ENCODE data around the gene LAYN. TPM values are rescaled to one million over a fixed set of nuclear protein-coding genes. Genes with fewer than 3 reads are reported as not detected.

Gene LAYN
- total and polyA plus RNA-seq, 9 of the 15 experiments (the other 6 are each of a cell fraction or from before 2014, with no cell fraction given), result not detected

DNA sequence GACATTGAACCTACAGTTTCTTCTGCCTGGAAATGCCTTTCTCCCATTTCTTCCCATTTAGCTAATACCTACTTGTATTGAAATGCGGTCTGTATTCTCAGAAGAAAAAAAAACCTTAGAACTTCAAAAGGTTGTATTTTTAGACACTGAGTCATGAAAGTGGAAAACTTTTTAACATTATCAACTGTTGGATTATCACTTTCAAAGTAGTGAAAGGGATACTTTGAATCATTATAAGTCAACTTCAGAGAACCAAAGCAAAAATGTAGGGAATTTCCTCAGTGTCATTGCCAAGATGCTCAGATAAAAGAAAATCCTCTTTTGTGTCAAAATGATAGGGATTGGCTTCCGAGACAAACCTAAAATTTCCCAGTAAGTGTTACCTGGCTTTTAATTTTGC is 19.4 kb upstream of the LAYN start:
- no peak overlapping the region for H3K9ac ChIP-seq (ENCODE audit: insufficient read depth in 1 of 2, low read depth in 2 of 2, low read length in 2 of 2)
- no peaks in the 10 kb centered on the region for H3K9me3 ChIP-seq (replicated peaks; ENCODE audit: control insufficient read depth, insufficient read depth, low read depth, low read length)
- FAIRE-seq, result no peak
- in situ Hi-C loops (cut with MboI), result no loop called here
- H3K4me1 ChIP-seq (replicated peaks in 1 of 2; ENCODE audit: control insufficient read depth in 2 of 2, insufficient read depth in 2 of 2, low read length in 2 of 2), result no peaks in the 10 kb centered on the region
- H3K27ac ChIP-seq (ENCODE audit: extremely low read depth, low read depth, low read length), result no peak overlapping the region
- intact Hi-C loops (cut with micrococcal nuclease), result no loop called here
- POLR2A ChIA-PET, result interaction anchor here (0.7 kb wide), 1 partner anchor 80 kb away, joined by 3 read pairs; no protein-coding TSS in a partner anchor
- no peaks in the 10 kb centered on the region for H4K20me1 ChIP-seq (replicated peaks; ENCODE audit: control insufficient read depth, insufficient read depth, low read length)
- peaks cover 8 to 14% of the 10 kb centered on the region in 2 experiments for H3K27me3 ChIP-seq (ENCODE audit: control insufficient read depth in 2 of 2, insufficient read depth in 2 of 2, low read length in 2 of 2)
- H3K36me3 ChIP-seq (ENCODE audit: control insufficient read depth, insufficient read depth, low read length), result no peaks in the 10 kb centered on the region
- H3K9me1 ChIP-seq (ENCODE audit: control insufficient read depth, insufficient read depth, low read length), result no peaks in the 10 kb centered on the region
- WGBS (ENCODE audit: insufficient coverage, low coverage, missing lambda C conversion rate), result 4% methylated on average over 2 of the region's 2 CpGs
- no peak for DNase-seq (ENCODE audit: extremely low read depth in 1 of 4, low spot score in 3 of 4)
- BruUV-seq (replicated peaks), result no TSS peak
- ATAC-seq, result no peak
- no peak overlapping the region for H2AFZ ChIP-seq (ENCODE audit: low read depth, low read length)
- no peaks in the 10 kb centered on the region for H3K79me2 ChIP-seq (ENCODE audit: control insufficient read depth, insufficient read depth, low read length)
- no peak overlapping the region for H3K4me3 ChIP-seq
- no peak for TF ChIP-seq SMARCA4 (IDR thresholded peaks at IDR 0.05)
- no peak for TF ChIP-seq SMARCC2 (IDR thresholded peaks at IDR 0.05; ENCODE audit: low read depth)
- TF ChIP-seq, protein P1, sequence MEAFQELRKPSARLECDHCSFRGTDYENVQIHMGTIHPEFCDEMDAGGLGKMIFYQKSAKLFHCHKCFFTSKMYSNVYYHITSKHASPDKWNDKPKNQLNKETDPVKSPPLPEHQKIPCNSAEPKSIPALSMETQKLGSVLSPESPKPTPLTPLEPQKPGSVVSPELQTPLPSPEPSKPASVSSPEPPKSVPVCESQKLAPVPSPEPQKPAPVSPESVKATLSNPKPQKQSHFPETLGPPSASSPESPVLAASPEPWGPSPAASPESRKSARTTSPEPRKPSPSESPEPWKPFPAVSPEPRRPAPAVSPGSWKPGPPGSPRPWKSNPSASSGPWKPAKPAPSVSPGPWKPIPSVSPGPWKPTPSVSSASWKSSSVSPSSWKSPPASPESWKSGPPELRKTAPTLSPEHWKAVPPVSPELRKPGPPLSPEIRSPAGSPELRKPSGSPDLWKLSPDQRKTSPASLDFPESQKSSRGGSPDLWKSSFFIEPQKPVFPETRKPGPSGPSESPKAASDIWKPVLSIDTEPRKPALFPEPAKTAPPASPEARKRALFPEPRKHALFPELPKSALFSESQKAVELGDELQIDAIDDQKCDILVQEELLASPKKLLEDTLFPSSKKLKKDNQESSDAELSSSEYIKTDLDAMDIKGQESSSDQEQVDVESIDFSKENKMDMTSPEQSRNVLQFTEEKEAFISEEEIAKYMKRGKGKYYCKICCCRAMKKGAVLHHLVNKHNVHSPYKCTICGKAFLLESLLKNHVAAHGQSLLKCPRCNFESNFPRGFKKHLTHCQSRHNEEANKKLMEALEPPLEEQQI (IDR thresholded peaks at IDR 0.05), result no peak
- no peak for TF ChIP-seq ZNF444 (CRISPR knock-in tag; IDR thresholded peaks at IDR 0.05)
- TF ChIP-seq ASH1L (IDR thresholded peaks at IDR 0.05; ENCODE audit: borderline replicate concordance, low read depth, partially characterized antibody), result no peak
- TF ChIP-seq ZKSCAN8 (CRISPR knock-in tag; IDR thresholded peaks at IDR 0.05), result no peak
- no peak for TF ChIP-seq GABPB2 (CRISPR knock-in tag; conservative IDR thresholded peaks at IDR 0.05)
- TF ChIP-seq JUND (IDR thresholded peaks at IDR 0.05; ENCODE audit: borderline replicate concordance, low read depth, low read length), result no peak
- no peak for TF ChIP-seq JUND (tag; IDR thresholded peaks at IDR 0.05; ENCODE audit: borderline replicate concordance, low read depth, low read length)
- TF ChIP-seq ZNF184 (CRISPR knock-in tag; IDR thresholded peaks at IDR 0.05), result no peak
- TF ChIP-seq, protein P2, sequence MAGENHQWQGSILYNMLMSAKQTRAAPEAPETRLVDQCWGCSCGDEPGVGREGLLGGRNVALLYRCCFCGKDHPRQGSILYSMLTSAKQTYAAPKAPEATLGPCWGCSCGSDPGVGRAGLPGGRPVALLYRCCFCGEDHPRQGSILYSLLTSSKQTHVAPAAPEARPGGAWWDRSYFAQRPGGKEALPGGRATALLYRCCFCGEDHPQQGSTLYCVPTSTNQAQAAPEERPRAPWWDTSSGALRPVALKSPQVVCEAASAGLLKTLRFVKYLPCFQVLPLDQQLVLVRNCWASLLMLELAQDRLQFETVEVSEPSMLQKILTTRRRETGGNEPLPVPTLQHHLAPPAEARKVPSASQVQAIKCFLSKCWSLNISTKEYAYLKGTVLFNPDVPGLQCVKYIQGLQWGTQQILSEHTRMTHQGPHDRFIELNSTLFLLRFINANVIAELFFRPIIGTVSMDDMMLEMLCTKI (IDR thresholded peaks at IDR 0.05; ENCODE audit: partially characterized antibody), result no peak
- TF ChIP-seq, protein P3, sequence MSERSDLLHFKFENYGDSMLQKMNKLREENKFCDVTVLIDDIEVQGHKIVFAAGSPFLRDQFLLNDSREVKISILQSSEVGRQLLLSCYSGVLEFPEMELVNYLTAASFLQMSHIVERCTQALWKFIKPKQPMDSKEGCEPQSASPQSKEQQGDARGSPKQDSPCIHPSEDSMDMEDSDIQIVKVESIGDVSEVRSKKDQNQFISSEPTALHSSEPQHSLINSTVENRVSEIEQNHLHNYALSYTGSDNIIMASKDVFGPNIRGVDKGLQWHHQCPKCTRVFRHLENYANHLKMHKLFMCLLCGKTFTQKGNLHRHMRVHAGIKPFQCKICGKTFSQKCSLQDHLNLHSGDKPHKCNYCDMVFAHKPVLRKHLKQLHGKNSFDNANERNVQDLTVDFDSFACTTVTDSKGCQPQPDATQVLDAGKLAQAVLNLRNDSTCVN (CRISPR knock-in tag; IDR thresholded peaks at IDR 0.05), result no peak
- no peak for TF ChIP-seq ZNF436 (CRISPR knock-in tag; IDR thresholded peaks at IDR 0.05)
- no peak for TF ChIP-seq MEIS2 (IDR thresholded peaks at IDR 0.05; ENCODE audit: partially characterized antibody)
- no peak for TF ChIP-seq HDAC3 (IDR thresholded peaks at IDR 0.05; ENCODE audit: borderline replicate concordance, partially characterized antibody)
- CTCF ChIA-PET (ENCODE audit: low intra/inter-chr PET ratio), result no interaction called here
- no peak overlapping the region for H3K4me2 ChIP-seq (ENCODE audit: insufficient read depth, low read length)

Measured in K562 (cell line).